Kidney epithelial cell (primary cell): ENCODE results near the gene CREB3. TPM values are rescaled to one million over a fixed set of nuclear protein-coding genes. Genes with fewer than 3 reads are reported as not detected.

Source experiments
- DNase-seq: peaks from one replicate; pipeline ENCODE4 v3.0.0-alpha.2; 2010; ENCODE audit warnings: low read depth
- H3K27me3 ChIP-seq: 2 replicates; pipeline ENCODE4 v1.6.0; 2011; ENCODE audit warnings: low read length; ENCODE audit not compliant: control insufficient read depth, insufficient read depth
- H3K36me3 ChIP-seq: 2 replicates; pipeline ENCODE4 v1.5.1; 2011; ENCODE audit warnings: low read length; ENCODE audit not compliant: control insufficient read depth, insufficient read depth
- H3K4me3 ChIP-seq: 2 replicates; pipeline ENCODE4 v1.5.1; 2011; ENCODE audit warnings: low read depth, mild to moderate bottlenecking, control low read depth, low read length
- CTCF ChIP-seq: IDR thresholded peaks from 2 replicates; pipeline ENCODE4 v1.5.1; 2011; ENCODE audit warnings: mild to moderate bottlenecking, moderate library complexity, low read length, control low read depth, inconsistent platforms; ENCODE audit not compliant: insufficient read depth, poor library complexity, severe bottlenecking
- total RNA-seq: library from RNA; depleted of rRNA; stranded (reverse); fragments of >200 nt; gene quantifications from 2 replicates; pipeline ENCODE4 v1.2.3, GENCODE V29; 2015

CREB3 gene
- total RNA-seq, 1 donor from 2014 or later, result 87.5 TPM

GRCh38 chr9:35712762-35713400 is 19.6 kb upstream of the CREB3 start:
- H3K27me3 ChIP-seq, result no peaks in the 10 kb centered on the region
- no peak for TF ChIP-seq CTCF
- peaks cover 13% of the 10 kb centered on the region for H3K36me3 ChIP-seq
- no peak overlapping the region for H3K4me3 ChIP-seq
- no peak for DNase-seq

DNA sequence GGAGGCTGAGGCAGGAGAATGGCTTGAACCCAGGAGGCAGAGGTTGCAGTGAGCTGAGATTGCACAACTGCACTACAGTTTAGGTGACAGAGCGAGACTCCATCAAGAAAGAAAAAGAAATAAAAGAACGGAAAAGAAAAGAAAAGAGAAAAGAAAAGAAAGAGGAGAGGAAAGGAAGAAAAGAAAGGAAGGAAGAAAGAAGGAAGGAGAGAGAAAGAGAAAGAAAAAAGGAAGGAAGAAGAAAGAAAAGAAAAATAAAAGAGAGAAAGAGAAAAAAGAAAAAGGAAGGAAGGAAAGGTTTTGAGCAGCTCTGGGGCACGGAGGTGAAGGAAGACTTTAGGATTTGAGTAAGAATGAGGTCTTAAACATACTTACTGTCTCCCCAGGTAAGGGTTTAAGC is 18.9 kb upstream of the CREB3 start:
- Histone ChIP-seq H3K27me3 (no peaks in the 10 kb centered on the region), H3K4me3 (no peak overlapping the region), H3K36me3 (peaks cover 11% of the 10 kb centered on the region)
- DNase-seq, result no peak
- no peak for TF ChIP-seq CTCF

DNA sequence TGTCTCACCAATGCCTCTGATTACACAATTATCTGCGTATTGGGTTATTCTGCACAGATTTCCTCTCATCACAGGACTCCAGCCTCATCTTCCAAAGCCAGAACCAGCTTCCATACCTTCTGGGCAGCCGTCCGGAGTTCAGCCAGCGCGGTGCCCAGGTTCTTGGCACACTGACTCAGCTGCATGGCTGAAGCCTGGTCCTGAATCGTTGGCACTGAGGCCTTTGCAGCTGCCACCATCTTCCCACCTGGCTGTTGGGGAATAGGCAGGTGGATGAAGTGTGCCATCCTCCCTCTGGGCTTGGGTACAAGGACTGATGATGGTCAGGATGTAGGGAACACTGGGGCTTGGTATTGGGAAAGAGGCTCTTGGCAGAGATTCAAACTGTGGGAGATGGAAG is 18.3 kb upstream of the CREB3 start:
- no peak for TF ChIP-seq CTCF
- Histone ChIP-seq H3K27me3 (no peaks in the 10 kb centered on the region), H3K36me3 (peaks cover 13% of the 10 kb centered on the region), H3K4me3 (no peak overlapping the region)
- DNase-seq, result no peak

- Histone ChIP-seq H3K27me3 (no peaks in the 10 kb centered on the region), H3K36me3 (peaks cover 15% of the 10 kb centered on the region), H3K4me3 (no peak overlapping the region)
- TF ChIP-seq CTCF, result no peak
- DNase-seq, result no peak
Measured at GRCh38 chr9:35714579-35715252, 17.8 kb upstream of the CREB3 start.

- Histone ChIP-seq H3K4me3 (no peak overlapping the region), H3K36me3 (peaks cover 14% of the 10 kb centered on the region), H3K27me3 (no peaks in the 10 kb centered on the region)
- TF ChIP-seq CTCF, result no peak
- DNase-seq, result no peak
Measured at GRCh38 chr9:35716230-35716629, 16.2 kb upstream of the CREB3 start.
